ENCODE results near the gene FAM20A. TPM values are rescaled to one million over a fixed set of nuclear protein-coding genes. Genes with fewer than 3 reads are reported as not detected.

The FAM20A gene
- total and polyA plus RNA-seq, 4 donors = 14.9 to 72.0 (median 58.6) TPM

- DNase-seq (ENCODE audit: low spot score) = peak; percentile 41
- Histone ChIP-seq H3K27me3 (ENCODE audit: control insufficient read depth in 4 of 4, insufficient read depth in 4 of 4, low read length in 3 of 4) (no peaks in the 10 kb centered on the region), H3K36me3 (ENCODE audit: control insufficient read depth in 4 of 4, insufficient read depth in 3 of 4, low read depth in 1 of 4, low read length in 3 of 4) (peaks cover 0 to 27% (median 2%) of the 10 kb centered on the region in 4 donors), H3K9ac (ENCODE audit: low read depth in 1 of 2, low read length in 2 of 2) (peak overlapping the region; percentile 95 to 99), H3K4me3 (ENCODE audit: low read depth in 1 of 3, low read length in 3 of 3) (peak overlapping the region; percentile 61 to 95 (median 92)), H3K9me3 (ENCODE audit: control insufficient read depth in 4 of 4, low read length in 3 of 4) (no peaks in the 10 kb centered on the region), H3K27ac (ENCODE audit: low read depth in 1 of 2, low read length in 2 of 2) (peak overlapping the region; percentile 85 to 100), H3K4me1 (ENCODE audit: control insufficient read depth in 4 of 4, insufficient read depth in 4 of 4, low read length in 3 of 4) (peaks cover 1 to 36% (median 16%) of the 10 kb centered on the region in 4 donors)
- under 1% methylated on average over 20 of the region's 20 CpGs for WGBS
- TF ChIP-seq TAF1 (conservative IDR thresholded peaks at IDR 0.05) = no peak
- no peak for TF ChIP-seq FOXA1 (IDR thresholded peaks at IDR 0.05)
- TF ChIP-seq CTCF (IDR thresholded peaks at IDR 0.05; ENCODE audit: low read depth, low read length, missing input control) = no peak
- TF ChIP-seq NR2F2 (IDR thresholded peaks at IDR 0.05) = no peak
- peak; percentile 19 for TF ChIP-seq REST (IDR thresholded peaks at IDR 0.05)
- no peak for TF ChIP-seq GABPA (IDR thresholded peaks at IDR 0.05 in 1 of 2, conservative IDR thresholded peaks at IDR 0.05 in 1 of 2)
- no peak for TF ChIP-seq FOXA2 (IDR thresholded peaks at IDR 0.05)
- no peak for TF ChIP-seq HNF4G (IDR thresholded peaks at IDR 0.05)
- no peak for TF ChIP-seq MAX (IDR thresholded peaks at IDR 0.05)
- TF ChIP-seq ATF3 (IDR thresholded peaks at IDR 0.05) = no peak
- no peak for TF ChIP-seq RXRA (IDR thresholded peaks at IDR 0.05)
- no peak for TF ChIP-seq SP1 (IDR thresholded peaks at IDR 0.05)
- peak; percentile 34 for TF ChIP-seq YY1 (IDR thresholded peaks at IDR 0.05)
- TF ChIP-seq HNF4A (conservative IDR thresholded peaks at IDR 0.05) = no peak
- no peak for TF ChIP-seq JUND (IDR thresholded peaks at IDR 0.05)
- TF ChIP-seq ZBTB33 (IDR thresholded peaks at IDR 0.05) = no peak
- no peak for TF ChIP-seq RAD21 (IDR thresholded peaks at IDR 0.05)
Observed at GRCh38 chr17:68512960-68513474, 88.2 kb downstream of the FAM20A start.
